GM21528 (cell line): ENCODE measurements around the gene KRIT1.

ENCODE experiments used
- ATAC-seq: cut with Tn5 transposase; IDR thresholded peaks from one replicate; pipeline ENCODE4 v1.9.1; 2021; ENCODE audit warnings: mild to moderate bottlenecking, moderate library complexity; ENCODE audit not compliant: unreplicated experiment, low FRiP score

The KRIT1 gene

GRCh38 chr7:92158660-92159575 is 86.8 kb downstream of the KRIT1 start:
- no peak for ATAC-seq

- no peak for ATAC-seq
Observed at GRCh38 chr7:92156990-92157389, 88.7 kb downstream of the KRIT1 start.

- no peak for ATAC-seq
Observed at GRCh38 chr7:92155108-92155739, 90.5 kb downstream of the KRIT1 start.

- no peak for ATAC-seq
Observed at GRCh38 chr7:92150450-92151017, 95.2 kb downstream of the KRIT1 start.

- ATAC-seq: no peak
Observed at GRCh38 chr7:92149736-92150239, 95.9 kb downstream of the KRIT1 start.
